ENCODE results near the gene OPCML.

DNA sequence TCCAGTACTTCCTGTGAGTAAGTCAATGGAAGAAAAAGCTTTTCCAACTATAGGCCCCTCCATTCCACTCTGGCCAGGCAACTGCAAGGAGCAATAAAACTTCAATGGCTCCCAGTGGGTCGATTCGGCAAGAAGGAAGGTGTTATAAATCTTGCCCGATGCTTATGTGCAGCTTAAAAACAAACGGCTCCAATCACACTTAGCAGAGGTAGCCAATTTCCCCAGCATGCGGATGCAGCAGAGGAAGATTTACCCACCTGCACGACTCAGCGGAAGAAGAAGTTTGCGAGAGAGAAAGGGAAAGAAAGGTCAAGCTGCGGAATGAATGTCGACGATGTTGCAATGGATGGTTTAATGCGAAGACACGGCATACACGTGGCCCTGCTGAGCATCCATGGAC is 141.5 kb downstream of the OPCML start:
- TF ChIP-seq, protein P1, sequence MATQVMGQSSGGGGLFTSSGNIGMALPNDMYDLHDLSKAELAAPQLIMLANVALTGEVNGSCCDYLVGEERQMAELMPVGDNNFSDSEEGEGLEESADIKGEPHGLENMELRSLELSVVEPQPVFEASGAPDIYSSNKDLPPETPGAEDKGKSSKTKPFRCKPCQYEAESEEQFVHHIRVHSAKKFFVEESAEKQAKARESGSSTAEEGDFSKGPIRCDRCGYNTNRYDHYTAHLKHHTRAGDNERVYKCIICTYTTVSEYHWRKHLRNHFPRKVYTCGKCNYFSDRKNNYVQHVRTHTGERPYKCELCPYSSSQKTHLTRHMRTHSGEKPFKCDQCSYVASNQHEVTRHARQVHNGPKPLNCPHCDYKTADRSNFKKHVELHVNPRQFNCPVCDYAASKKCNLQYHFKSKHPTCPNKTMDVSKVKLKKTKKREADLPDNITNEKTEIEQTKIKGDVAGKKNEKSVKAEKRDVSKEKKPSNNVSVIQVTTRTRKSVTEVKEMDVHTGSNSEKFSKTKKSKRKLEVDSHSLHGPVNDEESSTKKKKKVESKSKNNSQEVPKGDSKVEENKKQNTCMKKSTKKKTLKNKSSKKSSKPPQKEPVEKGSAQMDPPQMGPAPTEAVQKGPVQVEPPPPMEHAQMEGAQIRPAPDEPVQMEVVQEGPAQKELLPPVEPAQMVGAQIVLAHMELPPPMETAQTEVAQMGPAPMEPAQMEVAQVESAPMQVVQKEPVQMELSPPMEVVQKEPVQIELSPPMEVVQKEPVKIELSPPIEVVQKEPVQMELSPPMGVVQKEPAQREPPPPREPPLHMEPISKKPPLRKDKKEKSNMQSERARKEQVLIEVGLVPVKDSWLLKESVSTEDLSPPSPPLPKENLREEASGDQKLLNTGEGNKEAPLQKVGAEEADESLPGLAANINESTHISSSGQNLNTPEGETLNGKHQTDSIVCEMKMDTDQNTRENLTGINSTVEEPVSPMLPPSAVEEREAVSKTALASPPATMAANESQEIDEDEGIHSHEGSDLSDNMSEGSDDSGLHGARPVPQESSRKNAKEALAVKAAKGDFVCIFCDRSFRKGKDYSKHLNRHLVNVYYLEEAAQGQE (IDR thresholded peaks at IDR 0.05; ENCODE audit: insufficient replicate concordance, low read depth): no peak
- TF ChIP-seq, protein P2, sequence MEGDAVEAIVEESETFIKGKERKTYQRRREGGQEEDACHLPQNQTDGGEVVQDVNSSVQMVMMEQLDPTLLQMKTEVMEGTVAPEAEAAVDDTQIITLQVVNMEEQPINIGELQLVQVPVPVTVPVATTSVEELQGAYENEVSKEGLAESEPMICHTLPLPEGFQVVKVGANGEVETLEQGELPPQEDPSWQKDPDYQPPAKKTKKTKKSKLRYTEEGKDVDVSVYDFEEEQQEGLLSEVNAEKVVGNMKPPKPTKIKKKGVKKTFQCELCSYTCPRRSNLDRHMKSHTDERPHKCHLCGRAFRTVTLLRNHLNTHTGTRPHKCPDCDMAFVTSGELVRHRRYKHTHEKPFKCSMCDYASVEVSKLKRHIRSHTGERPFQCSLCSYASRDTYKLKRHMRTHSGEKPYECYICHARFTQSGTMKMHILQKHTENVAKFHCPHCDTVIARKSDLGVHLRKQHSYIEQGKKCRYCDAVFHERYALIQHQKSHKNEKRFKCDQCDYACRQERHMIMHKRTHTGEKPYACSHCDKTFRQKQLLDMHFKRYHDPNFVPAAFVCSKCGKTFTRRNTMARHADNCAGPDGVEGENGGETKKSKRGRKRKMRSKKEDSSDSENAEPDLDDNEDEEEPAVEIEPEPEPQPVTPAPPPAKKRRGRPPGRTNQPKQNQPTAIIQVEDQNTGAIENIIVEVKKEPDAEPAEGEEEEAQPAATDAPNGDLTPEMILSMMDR (IDR thresholded peaks at IDR 0.05; ENCODE audit: insufficient read depth, low read length): no peak
- no peak for TF ChIP-seq POLR2AphosphoS5 (IDR thresholded peaks at IDR 0.05; ENCODE audit: low read depth)

All from HL-60 (cell line).